ENCODE data around the gene GADD45G.

The GADD45G gene

DNA sequence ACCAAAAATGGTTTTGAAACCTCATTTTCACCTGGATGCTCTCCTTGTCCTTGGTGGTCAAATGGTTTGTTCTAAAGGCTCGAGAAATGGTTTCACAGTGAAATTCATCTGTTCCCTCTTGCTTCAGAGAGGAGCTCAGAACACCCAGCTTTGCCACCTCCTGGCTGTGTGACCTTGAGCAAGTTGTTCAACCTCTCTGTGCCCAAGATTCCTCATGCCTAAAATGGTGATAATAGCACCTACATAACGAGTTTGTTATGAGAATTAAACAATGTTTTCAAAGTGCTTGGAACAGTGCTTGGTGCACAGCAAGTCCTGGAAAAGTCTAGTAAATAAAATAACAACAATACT lies 6.5 kb upstream of the GADD45G start:
- no peak for DNase-seq (ENCODE audit: low read depth, low spot score)
- TF ChIP-seq, protein P1, sequence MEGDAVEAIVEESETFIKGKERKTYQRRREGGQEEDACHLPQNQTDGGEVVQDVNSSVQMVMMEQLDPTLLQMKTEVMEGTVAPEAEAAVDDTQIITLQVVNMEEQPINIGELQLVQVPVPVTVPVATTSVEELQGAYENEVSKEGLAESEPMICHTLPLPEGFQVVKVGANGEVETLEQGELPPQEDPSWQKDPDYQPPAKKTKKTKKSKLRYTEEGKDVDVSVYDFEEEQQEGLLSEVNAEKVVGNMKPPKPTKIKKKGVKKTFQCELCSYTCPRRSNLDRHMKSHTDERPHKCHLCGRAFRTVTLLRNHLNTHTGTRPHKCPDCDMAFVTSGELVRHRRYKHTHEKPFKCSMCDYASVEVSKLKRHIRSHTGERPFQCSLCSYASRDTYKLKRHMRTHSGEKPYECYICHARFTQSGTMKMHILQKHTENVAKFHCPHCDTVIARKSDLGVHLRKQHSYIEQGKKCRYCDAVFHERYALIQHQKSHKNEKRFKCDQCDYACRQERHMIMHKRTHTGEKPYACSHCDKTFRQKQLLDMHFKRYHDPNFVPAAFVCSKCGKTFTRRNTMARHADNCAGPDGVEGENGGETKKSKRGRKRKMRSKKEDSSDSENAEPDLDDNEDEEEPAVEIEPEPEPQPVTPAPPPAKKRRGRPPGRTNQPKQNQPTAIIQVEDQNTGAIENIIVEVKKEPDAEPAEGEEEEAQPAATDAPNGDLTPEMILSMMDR (IDR thresholded peaks at IDR 0.05; ENCODE audit: low read depth, low read length) = no peak
- H3K4me3 ChIP-seq (ENCODE audit: low read depth, low read length) = no peak overlapping the region
- in situ Hi-C loops (cut with HindIII; ENCODE audit: low sequenced_read_pairs) = no loop called here

DNA sequence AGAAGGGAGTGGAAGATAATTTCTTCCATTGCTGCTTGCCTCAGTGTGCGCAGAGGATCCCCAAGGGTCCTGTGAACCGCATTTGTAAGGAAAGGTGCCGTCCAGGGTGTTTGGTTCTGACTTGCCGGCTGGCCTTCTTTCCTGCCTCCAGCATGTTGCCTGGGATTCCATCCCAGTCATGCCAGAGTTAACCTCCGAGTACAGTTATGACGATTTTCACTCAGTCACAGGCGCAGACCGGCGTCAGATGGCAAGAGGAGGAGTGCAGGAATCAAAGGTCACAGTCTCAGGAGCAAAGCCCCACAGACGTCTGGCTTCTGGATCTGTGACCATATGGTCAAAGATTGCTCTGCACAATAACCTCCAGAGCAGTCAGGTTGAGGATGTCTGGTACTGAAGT lies 5.9 kb upstream of the GADD45G start:
- H3K4me3 ChIP-seq (ENCODE audit: low read depth, low read length) = no peak overlapping the region
- no peak for DNase-seq (ENCODE audit: low read depth, low spot score)
- TF ChIP-seq, protein P1 (IDR thresholded peaks at IDR 0.05; ENCODE audit: low read depth, low read length) = no peak
- in situ Hi-C loops (cut with HindIII; ENCODE audit: low sequenced_read_pairs) = no loop called here

DNA sequence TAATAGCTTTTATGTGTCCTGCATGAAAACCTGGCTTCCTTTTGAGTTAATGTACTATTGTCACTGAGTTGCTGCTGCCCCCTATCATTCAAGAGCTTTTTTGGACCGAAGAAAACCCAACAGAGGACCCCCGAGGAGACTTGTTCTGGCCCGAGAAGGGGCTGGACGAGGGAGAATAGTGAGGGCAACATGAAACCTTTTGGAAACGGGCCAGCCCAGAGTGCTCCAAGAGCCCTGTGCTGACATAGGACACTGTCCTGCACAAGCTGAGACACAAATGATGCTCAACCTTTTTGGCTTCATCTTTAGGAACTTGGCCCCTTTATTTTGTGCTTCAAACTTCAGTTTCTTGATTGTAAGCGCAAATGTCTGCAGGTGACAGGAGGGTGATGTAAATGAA lies 4.0 kb upstream of the GADD45G start:
- TF ChIP-seq, protein P1 (IDR thresholded peaks at IDR 0.05; ENCODE audit: low read depth, low read length) = no peak
- H3K4me3 ChIP-seq (ENCODE audit: low read depth, low read length) = no peak overlapping the region

DNA sequence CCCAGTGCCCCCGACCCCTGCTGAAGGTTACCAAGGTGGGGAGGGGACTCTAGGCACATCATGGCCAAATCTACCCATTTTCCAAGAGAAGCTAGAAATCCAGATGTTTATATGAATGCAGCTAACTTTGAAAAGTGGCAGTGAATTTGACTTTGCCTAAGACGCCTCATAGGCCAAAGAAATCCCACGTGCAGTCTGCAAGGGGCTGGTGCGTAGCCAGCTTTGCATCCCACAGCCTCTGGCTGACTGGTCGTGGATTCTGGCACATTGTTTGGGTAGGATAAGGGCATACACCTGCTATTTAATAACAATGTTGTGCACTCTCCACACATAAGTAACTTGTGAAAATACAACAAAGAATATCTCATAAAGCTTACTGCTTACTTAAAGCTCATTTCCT lies 3.5 kb upstream of the GADD45G start:
- in situ Hi-C loops (cut with HindIII; ENCODE audit: low sequenced_read_pairs) = no loop called here
- TF ChIP-seq, protein P1 (IDR thresholded peaks at IDR 0.05; ENCODE audit: low read depth, low read length) = no peak
- no peak for DNase-seq (ENCODE audit: low read depth, low spot score)
- no peak overlapping the region for H3K4me3 ChIP-seq (ENCODE audit: low read depth, low read length)

More for the DNA sequence above, 4.0 kb upstream of the GADD45G start:
- DNase-seq (ENCODE audit: low read depth, low spot score) = no peak
- in situ Hi-C loops (cut with HindIII; ENCODE audit: low sequenced_read_pairs) = no loop called here

DNA sequence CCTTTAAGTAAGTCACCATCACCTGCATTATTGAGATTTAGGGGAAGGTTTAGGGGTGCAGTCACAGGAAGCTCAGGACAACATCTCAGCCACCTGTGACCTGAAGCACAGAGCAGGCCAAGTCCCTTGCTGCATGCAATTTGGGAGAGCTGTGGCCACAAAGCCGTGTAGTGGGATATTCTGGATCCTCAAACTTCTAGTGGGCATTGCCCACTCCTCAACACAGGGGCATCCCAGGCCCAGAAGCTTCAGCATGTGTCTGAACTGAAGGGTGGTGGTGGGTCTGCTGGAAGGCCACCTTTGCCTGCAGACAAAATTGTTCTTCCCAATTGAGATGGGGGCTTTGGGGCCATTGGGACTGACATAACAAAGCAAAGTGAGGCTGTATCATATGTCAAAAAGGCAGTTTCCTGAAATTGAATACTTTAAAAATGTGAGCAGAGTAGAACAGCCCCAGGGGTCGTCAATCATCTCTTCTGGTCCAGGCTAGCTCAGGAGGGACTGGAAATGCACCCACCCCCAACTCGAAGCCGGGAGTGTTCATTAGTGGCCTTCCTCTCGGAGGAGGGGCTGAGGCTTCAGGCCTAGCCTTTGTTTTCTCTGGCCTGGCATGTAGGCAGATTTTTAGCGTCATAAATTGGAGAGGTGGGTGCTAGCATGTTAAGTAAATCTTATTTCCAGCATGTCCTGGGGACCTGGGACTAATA lies 2.8 kb upstream of the GADD45G start:
- in situ Hi-C loops (cut with HindIII; ENCODE audit: low sequenced_read_pairs) = no loop called here
- H3K4me3 ChIP-seq (ENCODE audit: low read depth, low read length) = no peak overlapping the region
- TF ChIP-seq, protein P1 (IDR thresholded peaks at IDR 0.05; ENCODE audit: low read depth, low read length) = no peak
- DNase-seq (ENCODE audit: low read depth, low spot score) = no peak

DNA sequence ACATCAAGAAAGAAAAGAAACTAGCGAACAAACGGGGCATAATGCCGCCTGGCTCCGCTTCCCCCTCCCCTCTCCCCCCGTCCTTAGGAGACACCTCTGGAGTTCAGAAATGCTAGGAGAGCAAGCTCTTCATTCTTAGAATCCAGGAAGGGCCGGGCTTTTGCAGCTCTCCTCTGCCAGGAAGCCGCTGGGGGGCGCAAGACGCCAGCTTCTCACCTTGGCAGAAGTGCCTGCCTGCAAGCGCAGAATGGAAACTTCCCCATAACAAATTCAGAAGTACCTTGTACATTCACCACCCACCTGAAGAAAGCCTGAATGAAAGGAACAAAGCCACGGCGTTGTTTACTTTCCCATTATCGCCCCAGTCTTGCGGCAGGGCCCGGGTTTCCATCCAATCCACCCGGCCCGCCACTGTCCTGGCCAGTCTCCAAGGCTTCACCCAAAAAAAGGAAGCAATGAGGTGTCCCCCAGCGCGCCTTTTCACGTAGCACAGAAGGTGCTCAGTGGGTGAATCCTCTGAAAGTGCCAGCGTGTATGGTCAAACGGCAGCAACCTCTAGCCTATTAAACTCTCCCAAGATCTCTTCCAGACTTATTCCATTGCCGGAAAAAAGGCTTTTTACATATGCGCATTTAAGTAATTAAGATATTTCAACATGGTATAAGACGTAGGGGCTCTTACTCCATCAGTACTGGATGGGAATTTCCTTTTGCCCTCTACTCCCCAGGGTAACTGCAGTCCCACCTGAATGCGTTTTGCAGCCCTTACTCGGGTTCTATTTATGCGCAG lies 1.6 kb upstream of the GADD45G start:
- H3K4me3 ChIP-seq (ENCODE audit: low read depth, low read length) = peak overlapping the region; percentile 4
- TF ChIP-seq, protein P1 (IDR thresholded peaks at IDR 0.05; ENCODE audit: low read depth, low read length) = peak; percentile 94

More for the DNA sequence above, 1.6 kb upstream of the GADD45G start:
- peak; percentile 82 for DNase-seq (ENCODE audit: low read depth, low spot score)
- in situ Hi-C loops (cut with HindIII; ENCODE audit: low sequenced_read_pairs) = no loop called here
